Measurements from ENCODE around the gene NABP1. TPM values are rescaled to one million over a fixed set of nuclear protein-coding genes. Genes with fewer than 3 reads are reported as not detected.
A peak's percentile ranks its signal among the peaks of the same experiment; 100 is the strongest.

Gene NABP1
- total RNA-seq, 1 donor from 2014 or later: 15.3 TPM

DNA sequence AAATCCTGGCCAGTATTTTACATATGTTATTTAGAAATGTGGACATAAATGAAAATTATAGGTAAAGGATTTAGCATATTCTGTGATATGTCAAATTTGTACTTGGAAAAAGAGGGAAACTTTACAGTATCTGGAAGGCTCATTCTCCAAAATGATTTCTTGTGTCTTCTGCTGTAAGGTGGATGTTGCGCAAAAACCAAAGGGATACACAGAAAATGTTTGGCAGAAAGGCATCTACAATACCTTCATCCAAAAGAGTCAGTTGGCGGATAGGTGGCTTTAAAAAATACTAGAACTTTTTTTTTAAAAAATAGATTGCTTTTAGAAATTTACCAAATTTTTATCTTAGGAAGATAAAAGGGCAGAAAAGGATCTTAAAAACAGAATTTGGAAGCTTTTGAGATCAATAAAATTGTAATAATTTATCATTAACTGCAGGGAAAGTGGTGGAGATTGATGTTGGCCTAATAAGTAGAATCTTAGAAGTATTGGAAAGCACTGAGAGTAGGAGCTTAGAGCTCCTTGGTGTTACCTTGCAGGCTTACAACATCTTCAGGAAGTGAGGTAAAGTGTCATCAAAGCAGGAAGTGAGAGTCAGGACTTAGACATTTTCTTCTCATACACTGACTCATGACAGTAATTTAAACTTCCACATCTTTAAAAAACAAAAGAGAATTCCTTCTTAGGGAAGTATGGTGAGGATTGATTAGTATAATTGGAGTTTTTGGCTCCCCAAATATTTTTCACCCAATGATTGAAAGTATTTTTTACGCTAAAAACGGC, 2.1 kb downstream of the NABP1 start:
- H3K4me3 Mint-ChIP-seq: peak overlapping the region; percentile 84

DNA sequence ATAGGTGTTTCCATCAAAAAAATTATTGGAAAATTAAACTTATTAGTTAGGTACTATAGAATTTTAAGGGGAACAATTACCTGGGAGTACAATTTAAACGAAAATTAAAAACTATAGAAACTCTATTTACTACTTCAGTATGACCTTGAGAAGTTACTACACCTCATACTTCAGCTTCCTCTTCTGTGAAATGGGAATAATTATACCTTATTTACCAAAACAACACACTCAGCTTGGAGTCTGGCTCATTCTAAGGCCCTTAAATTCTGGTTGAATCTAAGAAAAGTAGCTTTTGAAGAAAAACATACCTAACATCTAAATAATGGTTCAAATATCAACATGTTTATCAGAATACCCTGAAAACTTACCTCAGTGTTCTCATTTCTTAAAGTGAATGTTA, 2.7 kb downstream of the NABP1 start:
- no peaks in the 10 kb centered on the region for H3K27me3 Mint-ChIP-seq
- no peak for DNase-seq (ENCODE audit: extremely low spot score, unreplicated experiment)
- no peaks in the 10 kb centered on the region for H3K9me3 Mint-ChIP-seq
- H3K4me3 Mint-ChIP-seq: peak overlapping the region; percentile 84
- peaks cover 26% of the 10 kb centered on the region for H3K4me1 Mint-ChIP-seq (ENCODE audit: unreplicated experiment)
- TF ChIP-seq CTCF (conservative IDR thresholded peaks at IDR 0.05): no peak
- H3K27ac Mint-ChIP-seq: peak overlapping the region; percentile 89
- H3K36me3 Mint-ChIP-seq: peaks cover 15% of the 10 kb centered on the region

More for the DNA sequence above, 2.1 kb downstream of the NABP1 start:
- Mint-ChIP-seq H3K4me1 (ENCODE audit: unreplicated experiment) (peaks cover 30% of the 10 kb centered on the region), H3K36me3 (peaks cover 15% of the 10 kb centered on the region), H3K27ac (peak overlapping the region; percentile 89), H3K9me3 (no peaks in the 10 kb centered on the region), H3K27me3 (no peaks in the 10 kb centered on the region)
- TF ChIP-seq CTCF (conservative IDR thresholded peaks at IDR 0.05): no peak
- no peak for DNase-seq (ENCODE audit: extremely low spot score, unreplicated experiment)

DNA sequence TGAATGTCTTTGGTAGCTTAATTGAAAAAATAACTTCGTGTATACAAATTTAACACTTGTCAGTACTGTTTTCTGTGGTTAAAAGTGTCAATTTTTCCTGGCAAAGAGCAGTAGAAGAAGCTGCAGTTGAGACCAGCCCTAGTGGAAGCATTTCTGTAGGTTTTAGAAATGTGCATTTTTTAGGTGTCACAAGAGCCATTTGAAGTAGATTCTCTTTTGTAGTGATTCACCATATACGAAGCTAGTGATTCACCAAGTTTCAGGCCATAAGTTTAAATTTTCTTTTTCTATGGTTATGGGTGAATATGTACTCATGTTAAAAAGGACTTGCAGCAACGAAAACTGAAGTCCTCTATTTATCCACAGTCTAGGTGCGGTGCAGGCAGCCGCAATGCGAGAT, 4.2 kb downstream of the NABP1 start:
- H3K4me1 Mint-ChIP-seq (ENCODE audit: unreplicated experiment): peaks cover 14% of the 10 kb centered on the region
- H3K9me3 Mint-ChIP-seq: no peaks in the 10 kb centered on the region
- no peak overlapping the region for H3K27ac Mint-ChIP-seq
- no peak for TF ChIP-seq CTCF (conservative IDR thresholded peaks at IDR 0.05)
- no peak for DNase-seq (ENCODE audit: extremely low spot score, unreplicated experiment)
- no peak overlapping the region for H3K4me3 Mint-ChIP-seq
- no peaks in the 10 kb centered on the region for H3K27me3 Mint-ChIP-seq
- H3K36me3 Mint-ChIP-seq: peaks cover 19% of the 10 kb centered on the region

- TF ChIP-seq CTCF (conservative IDR thresholded peaks at IDR 0.05): no peak
- no peak for DNase-seq (ENCODE audit: extremely low spot score, unreplicated experiment)
- Mint-ChIP-seq H3K27me3 (no peaks in the 10 kb centered on the region), H3K4me3 (no peak overlapping the region), H3K9me3 (no peaks in the 10 kb centered on the region), H3K36me3 (peaks cover 24% of the 10 kb centered on the region), H3K27ac (no peak overlapping the region), H3K4me1 (ENCODE audit: unreplicated experiment) (peaks cover 24% of the 10 kb centered on the region)
Observed at GRCh38 chr2:191686066-191686465, 8.1 kb downstream of the NABP1 start.

GRCh38 chr2:191686729-191687128, 8.8 kb downstream of the NABP1 start:
- no peak for DNase-seq (ENCODE audit: extremely low spot score, unreplicated experiment)
- TF ChIP-seq CTCF (conservative IDR thresholded peaks at IDR 0.05): no peak

More at GRCh38 chr2:191686729-191687128, 8.8 kb downstream of the NABP1 start:
- H3K9me3 Mint-ChIP-seq: no peaks in the 10 kb centered on the region
- H3K27ac Mint-ChIP-seq: no peak overlapping the region
- H3K36me3 Mint-ChIP-seq: peaks cover 24% of the 10 kb centered on the region
- peaks cover 24% of the 10 kb centered on the region for H3K4me1 Mint-ChIP-seq (ENCODE audit: unreplicated experiment)
- no peak overlapping the region for H3K4me3 Mint-ChIP-seq
- H3K27me3 Mint-ChIP-seq: no peaks in the 10 kb centered on the region
